Measurements from ENCODE around the gene OR10T2. TPM values are rescaled to one million over a fixed set of nuclear protein-coding genes. Genes with fewer than 3 reads are reported as not detected.
"Not testable (repeated sequence)": the region's sequence is repeated elsewhere in the genome, so short reads cannot be mapped to it uniquely, and the experiment has no call there.

The OR10T2 gene
- total and polyA plus RNA-seq, 2 experiments from 2014 or later: not detected

DNA sequence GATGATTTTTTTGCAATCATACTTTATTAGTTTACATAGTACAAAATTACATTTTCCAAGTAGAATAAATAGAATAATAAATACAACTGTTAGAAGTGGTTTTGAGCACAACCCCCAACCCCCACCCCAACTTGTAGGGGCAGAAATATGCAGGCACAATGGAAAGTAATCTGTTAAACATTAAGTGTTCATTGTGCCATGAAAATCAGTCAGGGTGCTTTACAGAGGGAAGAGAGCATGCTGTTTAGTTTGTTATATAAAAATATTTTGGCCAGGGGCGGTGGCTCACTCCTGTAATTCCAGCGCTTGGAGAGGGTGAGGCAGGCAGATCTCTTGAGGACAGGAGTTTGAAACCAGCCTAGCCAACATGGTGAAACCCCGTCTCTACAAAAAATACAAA lies 2.6 kb downstream of the OR10T2 start:
- Histone ChIP-seq H3K4me3 (no peak overlapping the region), H3K4me1 (ENCODE audit: low read depth) (no peaks in the 10 kb centered on the region), H3K36me3 (no peaks in the 10 kb centered on the region), H3K27me3 (peaks cover 2% of the 10 kb centered on the region), H3K9me3 (ENCODE audit: low read depth) (no peaks in the 10 kb centered on the region), H3K27ac (no peak overlapping the region)
- DNase-seq (ENCODE audit: low read depth in 1 of 2, low spot score in 1 of 2): no peak
- TF ChIP-seq, protein P1, sequence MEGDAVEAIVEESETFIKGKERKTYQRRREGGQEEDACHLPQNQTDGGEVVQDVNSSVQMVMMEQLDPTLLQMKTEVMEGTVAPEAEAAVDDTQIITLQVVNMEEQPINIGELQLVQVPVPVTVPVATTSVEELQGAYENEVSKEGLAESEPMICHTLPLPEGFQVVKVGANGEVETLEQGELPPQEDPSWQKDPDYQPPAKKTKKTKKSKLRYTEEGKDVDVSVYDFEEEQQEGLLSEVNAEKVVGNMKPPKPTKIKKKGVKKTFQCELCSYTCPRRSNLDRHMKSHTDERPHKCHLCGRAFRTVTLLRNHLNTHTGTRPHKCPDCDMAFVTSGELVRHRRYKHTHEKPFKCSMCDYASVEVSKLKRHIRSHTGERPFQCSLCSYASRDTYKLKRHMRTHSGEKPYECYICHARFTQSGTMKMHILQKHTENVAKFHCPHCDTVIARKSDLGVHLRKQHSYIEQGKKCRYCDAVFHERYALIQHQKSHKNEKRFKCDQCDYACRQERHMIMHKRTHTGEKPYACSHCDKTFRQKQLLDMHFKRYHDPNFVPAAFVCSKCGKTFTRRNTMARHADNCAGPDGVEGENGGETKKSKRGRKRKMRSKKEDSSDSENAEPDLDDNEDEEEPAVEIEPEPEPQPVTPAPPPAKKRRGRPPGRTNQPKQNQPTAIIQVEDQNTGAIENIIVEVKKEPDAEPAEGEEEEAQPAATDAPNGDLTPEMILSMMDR (IDR thresholded peaks at IDR 0.05; ENCODE audit: low read depth, low read length): no peak

DNA sequence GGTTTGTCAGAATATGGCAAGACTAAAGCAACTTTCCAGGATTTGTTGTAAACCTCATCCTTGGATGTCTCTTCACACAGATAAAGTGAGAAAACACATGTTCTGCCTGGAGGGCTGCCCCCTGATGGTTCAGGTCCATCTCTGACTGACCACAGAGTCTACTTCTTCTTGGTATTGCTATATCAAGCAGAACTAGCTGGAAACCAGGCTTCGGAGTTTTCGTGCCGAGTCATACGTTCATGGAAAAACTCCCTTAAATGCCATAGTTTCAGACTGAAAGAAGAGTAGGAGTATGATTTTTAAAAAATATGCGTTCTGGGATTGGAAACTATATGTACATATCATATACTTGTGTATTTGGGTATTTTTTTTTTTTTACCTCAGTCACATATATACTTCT lies 5.8 kb downstream of the OR10T2 start:
- no peaks in the 10 kb centered on the region for H3K36me3 ChIP-seq
- no peaks in the 10 kb centered on the region for H3K4me1 ChIP-seq (ENCODE audit: low read depth)
- TF ChIP-seq, protein P1 (IDR thresholded peaks at IDR 0.05; ENCODE audit: low read depth, low read length): no peak
- H3K9me3 ChIP-seq (ENCODE audit: low read depth): no peaks in the 10 kb centered on the region
- H3K27ac ChIP-seq: no peak overlapping the region
- DNase-seq (ENCODE audit: low read depth in 1 of 2, low spot score in 1 of 2): no peak
- H3K27me3 ChIP-seq: no peaks in the 10 kb centered on the region
- H3K4me3 ChIP-seq: no peak overlapping the region

DNA sequence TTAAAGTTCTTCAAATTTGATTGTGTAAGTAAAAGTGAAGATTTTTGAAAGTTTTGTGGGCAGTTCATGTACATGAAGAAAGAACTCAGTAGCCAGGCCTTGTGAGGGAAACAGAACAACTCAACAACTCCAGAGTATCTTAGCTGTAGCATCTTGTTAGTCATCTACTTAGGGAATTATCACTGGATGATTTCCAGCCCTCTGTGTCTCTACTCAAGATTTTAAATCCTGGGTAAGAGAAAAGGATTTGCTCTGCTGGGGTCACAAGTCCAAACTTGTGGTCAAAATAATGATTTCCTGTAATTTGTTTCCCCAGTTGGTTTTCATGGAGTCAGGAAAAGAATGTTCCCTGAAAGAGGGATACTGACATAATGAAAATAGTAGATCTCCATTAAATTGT lies 8.2 kb downstream of the OR10T2 start:
- Histone ChIP-seq H3K4me1 (ENCODE audit: low read depth) (no peaks in the 10 kb centered on the region), H3K4me3 (no peak overlapping the region)
- TF ChIP-seq, protein P1 (IDR thresholded peaks at IDR 0.05; ENCODE audit: low read depth, low read length): no peak

DNA sequence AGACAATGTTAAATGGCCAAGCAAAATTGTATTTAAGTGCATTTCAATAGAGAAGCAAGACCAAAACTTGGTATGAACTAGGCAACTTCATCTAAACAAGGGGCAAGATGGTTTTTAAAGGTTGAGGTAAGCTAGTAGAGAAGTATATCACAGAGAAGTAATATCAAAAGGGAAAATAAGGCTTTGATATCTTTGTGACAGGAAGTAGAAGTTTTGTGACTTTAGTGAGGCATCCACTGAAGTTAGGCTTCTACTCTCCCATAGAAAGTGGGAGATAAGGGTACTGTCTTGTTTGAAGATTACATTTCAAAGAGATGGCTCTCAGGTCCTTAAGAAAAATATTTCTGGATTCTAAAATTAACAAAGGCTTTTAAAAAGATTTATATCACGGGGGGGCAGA lies 8.9 kb downstream of the OR10T2 start:
- H3K4me3 ChIP-seq: no peak overlapping the region
- no peaks in the 10 kb centered on the region for H3K36me3 ChIP-seq
- no peaks in the 10 kb centered on the region for H3K9me3 ChIP-seq (ENCODE audit: low read depth)
- H3K27ac ChIP-seq: no peak overlapping the region
- H3K4me1 ChIP-seq (ENCODE audit: low read depth): no peaks in the 10 kb centered on the region
- DNase-seq (ENCODE audit: low read depth in 1 of 2, low spot score in 1 of 2): no peak
- no peaks in the 10 kb centered on the region for H3K27me3 ChIP-seq
- TF ChIP-seq, protein P1 (IDR thresholded peaks at IDR 0.05; ENCODE audit: low read depth, low read length): no peak

More for the DNA sequence above, 8.2 kb downstream of the OR10T2 start:
- H3K27me3 ChIP-seq: no peaks in the 10 kb centered on the region
- no peaks in the 10 kb centered on the region for H3K36me3 ChIP-seq
- no peak for DNase-seq (ENCODE audit: low read depth in 1 of 2, low spot score in 1 of 2)
- H3K27ac ChIP-seq: no peak overlapping the region
- no peaks in the 10 kb centered on the region for H3K9me3 ChIP-seq (ENCODE audit: low read depth)

DNA sequence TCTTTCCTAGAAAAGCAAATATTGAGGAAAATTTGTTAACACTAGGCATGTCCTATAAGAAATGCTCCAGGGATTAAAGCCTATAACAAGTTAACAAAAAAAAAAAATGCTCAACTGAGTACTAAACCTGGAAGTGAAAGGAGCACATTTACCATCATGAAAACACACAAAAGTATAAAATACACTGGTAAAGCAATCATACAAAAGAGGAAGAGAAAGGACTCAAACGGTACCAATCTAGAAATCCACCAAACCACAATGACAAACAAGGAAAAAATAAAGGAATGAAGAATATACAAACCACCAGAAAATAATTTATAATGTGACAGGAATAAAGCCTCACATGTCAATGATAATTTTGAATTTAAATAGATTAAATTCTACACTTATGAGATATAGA lies 24.4 kb downstream of the OR10T2 start:
- no peak for DNase-seq (ENCODE audit: low read depth in 1 of 2, low spot score in 1 of 2)
- no peaks in the 10 kb centered on the region for H3K27me3 ChIP-seq
- TF ChIP-seq, protein P1 (IDR thresholded peaks at IDR 0.05; ENCODE audit: low read depth, low read length): no peak

DNA sequence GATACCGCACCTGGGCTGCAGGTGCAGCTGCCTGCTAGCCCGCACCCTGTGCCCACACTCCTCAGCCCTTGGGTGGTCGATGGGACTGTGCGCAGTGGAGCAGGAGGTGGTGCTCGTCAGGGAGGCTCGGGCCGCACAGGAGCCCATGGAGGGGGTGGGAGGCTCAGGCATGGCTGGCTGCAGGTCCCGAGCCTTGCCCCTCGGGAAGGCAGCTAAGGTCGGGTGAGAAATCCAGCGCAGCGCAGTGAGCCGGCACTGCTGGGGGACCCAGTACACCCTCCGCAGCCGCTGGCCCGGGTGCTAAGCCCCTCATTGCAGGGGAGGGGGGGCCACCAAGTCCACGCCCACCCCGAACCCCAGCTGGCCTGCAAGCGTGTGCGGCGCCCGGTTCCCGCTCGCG lies 25.2 kb downstream of the OR10T2 start:
- H3K27me3 ChIP-seq; H3K4me3 ChIP-seq; H3K9me3 ChIP-seq (ENCODE audit: low read depth); H3K36me3 ChIP-seq; H3K4me1 ChIP-seq (ENCODE audit: low read depth); DNase-seq (ENCODE audit: low read depth in 1 of 2, low spot score in 1 of 2); H3K27ac ChIP-seq: not testable (repeated sequence)

More for the DNA sequence above, 24.4 kb downstream of the OR10T2 start:
- Histone ChIP-seq H3K9me3 (ENCODE audit: low read depth) (no peaks in the 10 kb centered on the region), H3K4me3 (no peak overlapping the region), H3K36me3 (no peaks in the 10 kb centered on the region), H3K27ac (no peak overlapping the region), H3K4me1 (ENCODE audit: low read depth) (no peaks in the 10 kb centered on the region)
